Activated T-cell treated with anti-CD3 and anti-CD28 coated beads for 4 hours (primary cell): ENCODE results near the gene PHACTR1.

Source experiments
- DNase-seq: peaks from one replicate; pipeline ENCODE4 v3.0.0-alpha.2; 2020

PHACTR1 gene

DNA sequence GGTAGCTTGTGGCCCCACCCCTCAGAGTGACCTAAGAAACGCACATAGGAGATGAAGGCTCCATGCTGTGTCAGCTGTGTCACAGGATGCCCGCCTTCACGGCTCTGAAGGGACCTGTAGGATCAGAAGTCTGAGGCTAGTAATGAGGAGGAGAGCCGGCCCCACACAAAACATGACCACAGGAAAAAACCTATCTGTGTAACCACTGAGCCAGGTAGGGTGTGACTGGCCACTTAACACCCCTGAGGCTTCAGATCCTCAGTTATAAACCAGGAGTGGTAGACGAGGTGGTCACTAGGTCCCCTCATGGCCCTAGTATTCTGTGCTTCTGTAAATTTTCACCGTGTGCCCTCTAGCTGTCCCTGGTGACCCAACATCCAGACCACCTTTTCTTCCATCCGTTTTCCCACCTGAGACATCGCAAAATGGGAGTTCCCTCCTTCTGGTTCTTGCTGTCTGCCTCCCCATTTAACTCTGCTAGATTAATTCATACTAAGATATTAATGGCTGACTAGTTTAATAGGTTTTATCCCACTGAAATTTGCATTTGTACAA lies 558.9 kb downstream of the PHACTR1 start:
- DNase-seq = no peak

GRCh38 chr6:13277231-13277630 lies 560.7 kb downstream of the PHACTR1 start:
- no peak for DNase-seq

DNA sequence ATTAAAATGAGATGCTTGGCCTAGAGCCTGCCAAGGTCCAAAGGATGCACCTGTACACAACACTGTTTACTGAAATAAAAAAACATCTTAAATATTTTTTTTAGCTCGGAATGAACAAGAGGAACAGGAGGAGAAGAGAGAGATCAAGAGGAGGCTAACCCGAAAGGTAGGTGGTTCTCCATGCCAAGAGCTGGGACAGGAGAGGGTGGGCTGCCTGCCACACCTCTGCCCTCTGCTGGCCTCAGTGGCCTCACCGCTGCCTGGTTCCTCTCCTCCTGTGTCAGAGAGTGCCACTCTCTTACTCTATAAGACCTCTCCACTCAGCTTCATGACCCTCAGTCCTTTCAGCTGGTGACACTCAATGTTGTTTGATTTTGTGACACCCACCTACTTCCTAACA lies 561.6 kb downstream of the PHACTR1 start:
- DNase-seq = no peak

- DNase-seq = no peak
Observed at GRCh38 chr6:13278991-13279390, 562.4 kb downstream of the PHACTR1 start.

DNA sequence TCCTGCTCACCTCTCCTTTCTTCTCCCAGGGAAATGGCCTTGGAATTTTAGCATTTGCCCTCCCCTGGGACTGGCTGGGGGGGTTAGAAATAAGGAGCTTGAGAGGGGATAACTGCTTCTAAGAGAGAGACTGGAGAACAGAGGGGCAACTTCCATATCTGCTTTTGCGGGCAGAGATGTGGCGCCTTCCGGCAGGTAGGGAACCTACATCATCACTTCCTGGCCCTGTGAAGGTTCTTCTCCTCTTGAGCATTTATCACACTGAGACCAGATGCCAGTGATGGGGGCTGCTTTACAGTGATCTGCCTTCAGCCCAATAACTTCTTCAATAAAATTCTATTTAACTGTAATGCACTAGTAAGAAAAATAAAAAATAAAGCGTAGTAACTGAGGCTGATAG lies 563.7 kb downstream of the PHACTR1 start:
- DNase-seq = no peak

DNA sequence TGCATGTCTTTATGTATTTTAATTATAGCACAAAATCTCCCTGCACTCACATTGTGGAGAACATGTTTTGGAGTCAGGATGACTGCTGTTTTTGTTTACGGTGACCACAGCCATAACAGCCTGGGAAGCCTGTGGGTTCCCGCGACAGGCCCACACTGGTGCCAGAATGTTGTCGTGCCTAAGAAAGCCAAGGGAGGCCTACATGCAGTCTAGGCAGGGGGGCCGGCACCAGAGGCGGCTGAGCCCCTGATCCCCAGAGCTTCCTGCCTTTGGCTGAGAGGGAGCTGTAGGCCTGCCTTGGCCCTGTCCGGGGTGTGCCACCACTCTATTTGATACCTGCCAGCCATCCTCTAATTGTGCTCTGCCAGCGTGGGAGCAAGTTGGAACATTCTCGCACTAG lies 565.1 kb downstream of the PHACTR1 start:
- no peak for DNase-seq

- no peak for DNase-seq
Observed at GRCh38 chr6:13282393-13283069, 566.0 kb downstream of the PHACTR1 start.

GRCh38 chr6:13283331-13283730 lies 566.8 kb downstream of the PHACTR1 start:
- DNase-seq = no peak

- DNase-seq = no peak
Observed at GRCh38 chr6:13284646-13285045, 568.1 kb downstream of the PHACTR1 start.

DNA sequence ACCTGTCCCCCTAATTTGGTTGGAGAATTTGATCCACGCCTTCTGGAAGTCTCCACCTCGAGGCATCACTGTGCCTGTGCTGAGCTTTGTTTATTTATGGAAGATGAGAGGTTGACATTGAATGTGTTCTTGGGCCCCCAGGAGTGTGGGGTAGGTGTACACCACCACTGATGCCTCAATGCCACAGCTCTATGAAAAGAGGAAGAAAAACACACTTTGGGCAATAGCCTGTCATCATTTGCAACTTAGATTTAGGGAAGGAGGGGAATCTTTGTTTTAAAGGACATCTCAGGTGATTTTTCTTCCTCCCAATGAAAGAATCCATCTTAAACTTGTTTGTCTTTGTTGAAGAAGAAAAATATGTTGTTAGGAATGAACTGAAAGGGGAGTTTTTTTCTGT lies 569.1 kb downstream of the PHACTR1 start:
- DNase-seq = no peak

GRCh38 chr6:13286181-13286580 lies 569.6 kb downstream of the PHACTR1 start:
- no peak for DNase-seq

GRCh38 chr6:13287104-13287503 lies 570.5 kb downstream of the PHACTR1 start:
- no peak for DNase-seq

GRCh38 chr6:13288481-13288880 lies 571.9 kb downstream of the PHACTR1 start:
- no peak for DNase-seq

DNA sequence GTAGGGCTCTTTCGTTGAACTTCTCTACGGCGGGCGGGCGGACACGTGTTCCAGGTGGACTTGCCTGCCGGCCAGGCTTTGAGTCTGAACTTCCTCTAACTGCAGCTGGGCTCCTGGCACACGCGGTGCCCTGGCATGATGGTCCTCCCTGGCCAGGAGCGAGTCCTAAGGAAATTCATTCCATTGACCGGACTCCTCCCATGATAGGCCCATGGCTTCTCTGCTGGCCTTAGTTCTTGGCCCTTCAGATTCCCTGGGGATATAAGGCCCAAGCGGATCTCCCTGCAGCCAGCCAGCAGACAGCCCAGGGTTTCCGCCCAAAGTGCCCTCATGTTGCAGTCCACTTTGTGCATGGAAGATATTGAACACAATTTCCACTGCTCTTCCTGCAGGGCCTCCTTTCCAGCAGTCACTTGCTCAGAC lies 572.4 kb downstream of the PHACTR1 start:
- no peak for DNase-seq

DNA sequence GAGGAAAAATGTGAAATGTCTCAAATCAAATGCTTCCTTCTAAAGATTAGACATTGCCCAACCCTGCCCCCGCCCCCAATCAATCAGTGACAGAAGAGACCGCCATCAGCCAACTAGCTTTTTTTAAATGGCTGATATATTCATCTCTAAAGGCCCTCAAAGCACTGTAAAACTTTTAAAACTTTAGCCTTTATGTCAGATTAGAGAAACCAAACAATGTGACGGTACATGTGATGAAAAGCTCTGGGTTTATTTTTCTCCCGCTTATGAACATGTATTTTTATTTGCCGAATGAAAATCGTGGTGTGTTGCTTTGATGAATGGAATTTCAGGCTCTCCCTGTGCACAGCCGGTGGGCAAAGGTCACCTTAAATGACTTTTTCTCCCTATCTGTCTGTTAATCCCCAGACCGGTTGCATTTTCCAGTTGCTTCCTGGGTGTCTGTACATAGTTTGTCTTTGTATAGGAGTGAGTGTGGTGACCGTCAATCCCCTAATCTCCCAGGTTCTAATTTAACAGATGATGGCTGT lies 573.3 kb downstream of the PHACTR1 start:
- no peak for DNase-seq

DNA sequence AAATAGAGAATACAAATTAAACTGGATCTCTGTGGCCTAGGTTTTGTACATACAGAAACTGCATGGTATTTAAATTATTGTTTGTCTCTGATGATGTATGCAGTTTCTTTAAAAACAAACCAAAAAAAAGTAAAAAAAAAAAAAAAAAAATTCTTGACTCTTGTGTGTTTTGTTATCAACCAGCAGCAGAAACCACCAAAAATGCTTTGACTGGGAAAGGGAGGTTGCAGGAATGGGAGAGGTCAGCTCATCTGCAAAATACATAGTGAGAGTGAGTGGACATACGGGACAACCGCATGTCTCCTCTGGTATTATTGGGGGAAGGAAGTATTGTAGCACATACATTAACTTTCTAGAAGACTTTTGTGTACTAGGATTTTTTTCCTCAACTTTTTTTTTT lies 573.8 kb downstream of the PHACTR1 start:
- DNase-seq = no peak

- no peak for DNase-seq
Observed at GRCh38 chr6:13292774-13293173, 576.2 kb downstream of the PHACTR1 start.

DNA sequence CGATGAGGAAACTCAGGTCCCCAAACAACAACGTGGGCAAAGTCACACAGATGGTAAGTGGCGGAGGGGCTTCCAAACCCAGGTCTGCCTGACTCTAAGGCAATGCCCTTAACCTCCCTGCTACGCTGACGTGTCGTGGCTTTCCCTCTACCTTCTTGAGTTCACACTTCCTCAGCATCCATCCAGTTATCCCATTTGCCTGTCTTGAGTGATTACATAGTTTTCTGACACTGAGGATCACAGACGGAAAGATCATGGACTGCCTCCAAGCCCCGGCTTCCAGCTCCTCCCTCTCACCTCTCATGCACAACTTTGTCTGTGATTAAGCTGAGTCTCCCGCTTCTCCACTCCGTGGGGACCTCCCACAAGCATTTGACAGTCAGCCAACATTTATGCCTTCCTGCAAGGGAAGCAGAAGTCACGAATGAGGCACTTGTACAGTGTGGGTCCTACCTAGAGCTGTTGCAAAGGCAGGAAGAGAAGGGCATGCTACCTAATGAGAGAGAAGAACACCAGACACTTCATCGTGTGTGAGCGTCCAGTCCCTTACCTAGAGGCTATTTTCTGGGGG lies 578.0 kb downstream of the PHACTR1 start:
- DNase-seq = no peak

DNA sequence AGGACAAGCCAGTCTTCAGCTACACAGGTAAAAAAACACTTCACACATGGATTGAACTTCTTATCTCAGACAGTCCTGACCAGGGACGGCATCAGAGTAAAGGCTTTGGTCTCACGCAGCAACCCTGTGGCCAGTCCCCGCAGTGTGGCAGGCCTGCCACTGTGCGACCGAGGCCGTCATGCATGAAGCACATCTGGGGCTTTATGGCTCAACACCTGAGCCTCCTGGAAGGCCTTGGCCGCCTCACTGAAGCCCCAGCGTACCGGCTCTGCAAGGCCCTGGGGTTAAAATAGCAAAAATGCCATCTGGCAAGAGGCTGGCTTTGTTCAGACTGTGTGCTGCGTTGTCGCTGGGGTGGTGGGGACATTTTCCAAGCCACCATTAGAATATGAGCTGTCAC lies 579.0 kb downstream of the PHACTR1 start:
- DNase-seq = no peak

- no peak for DNase-seq
Observed at GRCh38 chr6:13296536-13296997, 580.0 kb downstream of the PHACTR1 start.

DNA sequence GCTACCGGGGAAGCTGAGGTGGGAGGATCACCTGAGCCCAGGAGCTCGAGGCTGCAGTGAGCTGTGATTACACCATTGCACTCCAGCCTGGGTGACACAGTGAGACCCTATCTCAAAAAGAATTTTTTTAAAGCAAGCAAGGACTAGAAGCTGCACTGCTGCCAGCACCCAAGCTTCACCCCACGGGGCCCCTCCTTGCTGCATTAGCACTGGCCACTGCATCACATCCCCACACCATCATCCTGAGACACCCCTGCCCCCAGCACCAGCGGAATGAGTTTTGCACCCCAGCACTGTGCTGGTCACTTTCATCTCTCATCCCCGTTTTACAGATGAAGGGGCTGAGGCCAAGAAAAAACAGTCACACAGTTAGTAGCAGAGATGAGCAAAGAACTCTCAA lies 580.8 kb downstream of the PHACTR1 start:
- no peak for DNase-seq

DNA sequence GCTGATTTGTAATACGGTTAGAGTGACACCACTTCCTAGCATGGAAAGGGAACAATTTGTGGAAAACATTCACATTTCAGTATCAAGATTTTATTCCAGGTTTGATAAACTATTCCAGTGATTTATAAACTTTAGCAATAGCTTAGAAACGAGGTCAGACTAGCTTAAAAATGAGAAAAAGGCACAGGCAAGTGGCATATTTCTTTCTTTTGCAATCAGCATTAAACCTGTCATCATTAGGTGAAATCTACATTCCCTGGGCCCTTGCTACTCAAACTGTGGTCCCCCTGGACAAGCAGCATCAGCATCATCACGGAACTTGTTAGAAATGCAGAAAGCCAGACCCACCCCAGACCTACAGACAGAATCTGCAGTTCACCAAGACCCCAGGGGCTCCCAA lies 581.9 kb downstream of the PHACTR1 start:
- no peak for DNase-seq

DNA sequence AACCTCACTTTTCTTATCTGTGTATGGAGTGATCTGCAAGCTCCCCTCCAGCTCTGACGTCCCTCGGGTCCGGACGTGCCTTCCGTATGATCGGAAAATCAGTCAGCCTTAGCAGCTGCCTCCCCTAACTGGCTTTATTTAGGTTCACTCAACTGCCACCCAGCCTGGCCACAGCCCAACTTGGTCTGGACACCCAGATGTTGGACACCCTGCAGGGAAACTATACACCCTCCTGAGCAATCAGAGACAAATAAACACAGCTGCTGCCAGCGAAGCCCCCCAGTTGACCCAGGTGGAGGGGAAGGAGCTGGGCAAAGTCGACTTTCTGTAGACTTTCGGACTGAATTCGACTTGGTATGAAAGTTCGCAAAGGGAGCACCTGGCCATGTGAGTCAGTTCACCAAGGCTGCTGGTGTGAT lies 582.8 kb downstream of the PHACTR1 start:
- DNase-seq = no peak

DNA sequence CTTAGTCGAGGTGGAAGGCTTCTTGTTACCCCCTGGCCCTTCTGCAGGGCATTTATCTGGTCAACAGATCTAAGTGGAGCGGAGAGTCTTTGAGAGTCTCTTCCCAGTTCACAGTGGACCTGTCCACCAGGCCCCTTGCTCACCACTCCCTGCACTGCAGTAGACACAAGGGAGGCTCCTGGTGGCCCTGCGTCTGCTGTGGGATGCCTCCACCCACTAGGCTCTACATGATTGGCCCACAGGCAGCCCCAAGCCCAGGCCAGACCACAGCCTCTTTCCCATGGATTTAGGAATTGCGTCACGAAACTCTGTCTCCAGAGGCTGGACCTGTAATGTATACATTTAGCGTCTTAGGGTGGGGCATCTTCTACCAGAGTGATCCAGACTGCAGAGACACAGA lies 583.4 kb downstream of the PHACTR1 start:
- no peak for DNase-seq
